Endothelial cell of umbilical vein (primary cell): ENCODE measurements around the gene HBA2.

Experiments
- EZH2 ChIP-seq: IDR thresholded peaks from 2 replicates; pipeline ENCODE4 v1.6.1; 2012; ENCODE audit warnings: borderline replicate concordance, low read depth, mild to moderate bottlenecking, moderate library complexity, low read length, inconsistent platforms; ENCODE audit not compliant: severe bottlenecking
- FOS ChIP-seq: IDR thresholded peaks from 2 replicates; pipeline ENCODE4 v1.6.1; 2011; ENCODE audit warnings: mild to moderate bottlenecking, low read length, moderate library complexity, borderline replicate concordance; ENCODE audit not compliant: insufficient read depth
- POLR2A ChIP-seq: IDR thresholded peaks from 2 replicates; pipeline ENCODE4 v1.6.1; 2012; ENCODE audit warnings: low read depth, mild to moderate bottlenecking, control low read depth, low read length

GRCh38 chr16:189604-190186 lies 17.0 kb downstream of the HBA2 start:
- TF ChIP-seq FOS (no peak), POLR2A (no peak), EZH2 (no peak)
